Activated CD4-positive, CD25-positive, alpha-beta regulatory T cell treated with anti-CD3 and anti-CD28 coated beads, Interleukin-2, amount 50 U/mL, for 24 hours (primary cell): ENCODE measurements around the gene INIP.

Experiments
- ATAC-seq, 2 donors: fragments of 150-1000 bp; cut with Tn5 transposase; one replicate each; pipeline ENCODE4 v1.10.0; 2021; ENCODE audit warnings: mild to moderate bottlenecking in 1 of 2, moderate library complexity in 1 of 2

The INIP gene, protein sequence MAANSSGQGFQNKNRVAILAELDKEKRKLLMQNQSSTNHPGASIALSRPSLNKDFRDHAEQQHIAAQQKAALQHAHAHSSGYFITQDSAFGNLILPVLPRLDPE

DNA sequence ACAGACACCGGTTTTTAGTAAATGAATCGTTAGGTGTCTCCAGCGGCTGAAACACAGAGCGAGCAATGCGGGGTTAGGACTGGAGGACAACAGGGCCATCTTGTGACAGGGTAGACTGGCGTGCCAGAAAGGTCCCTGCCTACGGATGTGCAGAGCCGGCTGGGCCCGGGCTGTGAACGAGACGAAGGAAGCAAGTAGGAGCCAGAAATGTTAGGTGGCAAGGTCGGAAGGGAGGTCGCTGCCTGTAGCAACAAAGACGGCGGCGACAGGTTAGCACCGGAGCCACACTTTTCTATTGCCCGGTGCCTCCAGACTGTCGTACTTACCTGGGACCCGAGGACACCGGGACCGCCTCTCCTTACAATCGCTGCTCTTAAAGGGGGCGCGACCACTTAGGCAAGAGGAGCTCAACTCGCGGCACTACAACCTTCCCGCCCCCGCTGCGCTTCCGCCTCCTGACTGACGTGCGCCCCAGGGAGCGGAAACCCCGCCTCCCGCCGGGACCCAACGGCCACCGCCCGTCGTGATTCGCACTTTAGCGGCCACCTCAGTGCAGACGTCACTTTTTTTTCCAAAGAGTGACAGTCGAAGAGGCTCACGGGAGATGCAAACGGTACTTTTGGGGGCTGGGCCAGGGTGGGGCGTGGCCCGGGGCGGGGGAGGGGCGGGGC lies at the start of gene INIP:
INIP (minus strand) TSS at position 457 of the 671 bp plus-strand sequence. CDS start 1,632 bp downstream, outside the sequence.
- ATAC-seq = peak; percentile 95

DNA sequence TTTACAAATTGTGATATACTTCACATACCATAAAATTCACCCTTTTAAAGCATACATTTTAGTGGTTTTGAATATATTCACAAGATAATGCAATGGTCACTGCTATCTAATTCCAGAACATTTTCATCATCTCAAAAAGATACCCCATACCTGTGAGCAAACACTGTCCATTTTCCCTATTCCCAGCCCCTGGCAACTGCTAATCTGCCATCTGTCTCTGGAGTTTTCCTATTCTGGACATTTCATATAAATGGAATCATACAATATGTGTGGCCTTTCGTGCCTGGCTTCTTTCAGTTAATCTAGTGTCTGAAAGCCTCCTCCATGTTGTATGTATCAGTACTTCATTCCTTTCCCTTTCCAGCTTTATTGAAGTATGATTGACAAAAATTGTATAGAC lies 47.4 kb upstream of the INIP start:
- no peak for ATAC-seq

DNA sequence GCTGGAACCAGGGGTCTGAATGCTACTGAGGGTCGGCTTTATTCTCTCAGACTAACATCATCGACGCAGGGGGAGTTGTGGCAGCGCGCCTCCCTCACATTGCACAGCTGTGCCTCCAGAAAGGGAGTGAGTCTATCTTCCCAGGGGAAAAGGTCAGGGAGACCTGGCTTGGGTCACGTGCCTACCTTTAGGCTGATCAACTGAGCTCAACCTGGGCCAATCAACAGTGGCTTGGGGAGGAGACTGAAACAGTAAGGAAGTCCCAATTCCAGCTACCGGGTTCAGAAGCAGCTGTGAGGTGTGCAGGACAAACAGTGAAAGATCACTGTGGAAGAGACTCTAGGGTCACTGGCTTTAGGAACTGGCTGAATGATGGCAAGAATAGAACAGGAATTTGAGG lies 46.9 kb upstream of the INIP start:
- no peak for ATAC-seq

DNA sequence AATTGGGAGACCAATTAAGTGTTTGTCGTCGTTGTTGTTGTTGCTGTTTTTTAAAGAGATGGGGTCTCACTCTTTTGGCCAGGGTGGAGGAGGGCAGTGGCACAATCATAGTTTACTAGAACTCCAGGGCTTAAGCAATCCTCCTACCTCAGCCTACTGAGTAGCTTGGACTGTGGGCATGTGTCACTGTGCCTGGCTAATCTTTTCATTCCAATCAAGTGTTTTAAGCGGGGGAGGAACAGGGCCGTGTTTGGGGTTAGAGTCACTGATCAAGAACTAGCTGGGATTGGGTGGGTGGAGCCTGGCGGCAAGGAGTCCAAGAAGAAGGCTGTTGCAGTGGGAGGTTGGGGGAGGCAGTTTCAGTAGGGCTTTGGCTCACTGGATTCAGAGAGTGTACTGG lies 46.4 kb upstream of the INIP start:
- ATAC-seq = no peak

DNA sequence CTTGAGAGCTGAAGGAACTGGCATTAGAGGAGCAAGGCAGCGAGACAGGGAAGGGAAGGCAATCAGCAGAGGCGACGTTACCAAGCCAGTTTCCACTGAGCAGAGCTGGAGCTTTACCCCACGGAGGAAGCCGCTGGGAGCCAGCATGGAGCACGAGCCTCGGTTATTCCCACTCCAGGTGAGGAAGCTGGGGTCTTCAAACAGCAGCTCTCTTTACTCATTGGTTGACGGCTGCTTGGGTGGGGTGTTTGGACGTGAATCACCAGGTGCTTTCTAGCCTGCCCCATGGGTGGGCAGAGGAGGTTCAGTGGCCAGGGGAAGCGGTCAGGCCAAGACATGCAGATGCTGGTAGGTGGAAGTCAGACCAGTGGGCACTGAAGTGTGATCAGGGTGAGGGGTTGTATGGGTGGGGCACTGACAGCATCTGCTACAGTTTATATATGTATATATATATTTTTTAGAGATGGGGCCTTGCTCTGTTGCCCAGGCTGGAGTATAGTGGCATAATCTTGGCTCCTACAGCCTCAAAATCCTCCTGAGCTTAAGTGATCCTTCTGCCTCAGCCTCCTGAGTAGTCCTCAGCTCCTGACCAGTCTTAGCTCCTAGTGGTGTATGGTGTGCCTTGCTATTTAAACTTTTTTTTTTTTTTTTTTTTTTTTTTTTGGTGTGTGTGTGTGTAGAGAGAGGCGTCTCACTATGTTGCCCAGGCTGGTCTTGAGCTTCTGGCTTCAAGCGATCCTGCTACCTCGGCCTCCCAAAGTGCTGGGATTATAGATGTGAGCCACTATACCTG lies 45.0 kb upstream of the INIP start:
- no peak for ATAC-seq

DNA sequence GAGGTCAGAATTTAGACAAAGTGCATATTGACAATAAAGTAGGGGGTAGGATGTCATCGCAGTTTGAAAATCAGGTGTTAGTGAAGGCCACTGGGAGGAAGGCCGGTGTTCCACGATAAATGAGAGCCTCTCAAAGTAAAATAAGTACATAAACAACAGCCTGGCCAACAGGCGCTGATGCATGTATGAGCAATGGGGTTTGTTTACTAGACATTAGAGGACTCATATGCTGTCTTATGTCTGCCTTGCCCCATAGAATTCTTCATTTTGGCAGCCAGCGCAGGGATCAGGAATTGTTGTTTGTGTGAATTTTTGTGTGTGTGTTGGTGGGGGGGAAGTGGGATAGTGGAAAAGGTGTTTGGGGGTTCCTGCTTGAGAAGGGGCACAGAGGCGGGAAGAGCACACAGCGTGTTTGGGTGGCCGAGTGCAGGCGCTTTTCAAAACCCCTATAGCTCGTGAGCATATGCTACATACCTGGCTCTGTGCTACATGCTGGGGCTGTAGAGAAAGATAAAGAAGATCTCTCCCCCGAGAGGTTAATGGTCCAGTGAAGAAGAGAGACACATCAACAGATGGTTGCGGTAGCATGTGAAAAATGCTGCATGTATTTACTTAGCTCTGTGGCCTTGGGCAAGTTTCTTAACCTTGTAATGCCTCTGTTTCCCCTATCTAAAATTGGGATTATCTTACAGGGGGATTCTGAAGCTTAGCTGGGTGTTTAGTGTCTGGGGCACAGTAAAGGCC lies 44.2 kb upstream of the INIP start:
- no peak for ATAC-seq

DNA sequence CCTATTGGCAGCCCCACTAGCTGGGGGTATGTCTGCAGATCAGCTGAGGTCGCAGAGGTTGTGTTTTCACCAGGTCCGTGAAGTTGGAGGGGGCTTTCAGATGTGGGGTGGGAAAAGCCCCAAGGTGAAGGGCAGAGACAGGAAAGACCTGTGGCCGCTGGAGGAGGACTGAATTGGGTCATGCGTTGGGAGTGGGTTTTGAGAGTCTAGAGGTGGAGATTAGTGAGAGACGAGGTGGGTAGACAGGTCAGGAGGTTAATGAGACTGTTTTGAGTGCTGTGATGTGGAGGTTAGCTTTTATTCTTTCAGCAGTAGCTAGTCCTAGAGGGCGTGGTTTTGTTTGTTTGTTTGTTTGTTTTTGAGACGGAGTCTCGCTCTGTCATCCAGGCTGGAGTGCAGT lies 42.9 kb upstream of the INIP start:
- ATAC-seq = no peak

DNA sequence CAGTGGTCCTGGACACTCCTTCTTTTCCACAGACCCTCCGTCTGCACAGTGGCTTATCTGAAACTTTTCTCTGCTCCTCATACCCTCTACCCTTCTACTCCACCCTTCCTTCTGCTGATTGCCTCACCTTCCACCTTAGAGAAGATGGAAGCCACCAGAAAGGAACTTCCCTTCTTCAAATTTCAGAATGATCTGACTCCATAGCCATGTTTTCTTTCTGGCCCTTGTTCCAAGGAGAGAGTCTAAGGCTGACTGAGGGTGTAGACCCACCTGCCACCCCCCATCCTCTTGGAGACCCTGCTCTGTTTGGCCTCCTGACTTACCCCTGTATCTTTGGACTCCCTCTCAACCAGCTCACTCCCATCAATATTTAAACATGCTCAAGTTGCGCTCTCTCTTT lies 40.0 kb upstream of the INIP start:
- ATAC-seq = no peak

DNA sequence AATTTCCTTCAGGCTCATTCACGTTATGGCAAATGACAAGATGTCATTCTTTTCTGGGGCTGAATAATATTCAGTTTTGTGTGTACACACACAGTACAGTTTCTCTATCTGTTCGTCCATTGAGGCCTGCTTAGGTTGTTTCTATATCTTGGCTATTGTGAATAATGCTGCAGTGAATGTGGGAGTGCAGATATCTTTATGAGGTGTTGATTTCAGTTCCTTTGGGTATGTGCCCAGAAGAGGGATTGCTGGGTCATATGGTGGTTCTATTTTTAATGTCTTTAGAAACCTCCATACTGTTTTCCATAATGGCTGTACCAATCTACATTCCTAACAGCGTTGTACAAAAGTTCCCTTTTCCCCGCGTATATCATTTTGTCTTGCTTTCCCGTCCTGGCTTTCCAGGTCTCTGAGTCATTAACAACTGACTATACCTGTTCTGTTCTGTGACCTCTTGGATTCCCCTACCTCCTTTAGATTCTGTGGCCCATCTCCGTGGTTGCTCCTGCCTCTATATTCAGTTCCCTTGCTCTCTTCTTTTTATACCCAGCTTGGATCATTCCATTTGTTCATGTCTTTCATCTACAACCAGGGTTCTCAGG lies 39.5 kb upstream of the INIP start:
- ATAC-seq = no peak

DNA sequence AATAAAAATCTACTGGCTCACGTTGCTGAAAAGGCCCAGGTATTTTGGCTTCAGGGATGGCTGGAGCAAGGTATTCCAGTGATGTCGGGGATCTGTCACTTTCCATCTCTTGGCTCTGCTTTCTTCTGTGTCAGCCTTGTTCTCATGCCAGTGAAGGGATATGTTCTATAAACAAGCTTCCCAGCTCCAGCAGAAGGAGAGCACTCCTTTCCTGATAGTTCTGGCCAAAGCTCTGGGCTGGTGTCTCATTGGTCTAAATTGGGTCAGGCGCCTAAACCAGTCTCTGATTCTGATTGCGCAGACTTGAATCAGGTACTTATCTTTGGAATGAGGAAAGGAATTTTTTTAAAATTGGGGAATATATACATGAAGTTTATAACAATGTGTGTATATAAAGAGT lies 37.8 kb upstream of the INIP start:
- no peak for ATAC-seq

DNA sequence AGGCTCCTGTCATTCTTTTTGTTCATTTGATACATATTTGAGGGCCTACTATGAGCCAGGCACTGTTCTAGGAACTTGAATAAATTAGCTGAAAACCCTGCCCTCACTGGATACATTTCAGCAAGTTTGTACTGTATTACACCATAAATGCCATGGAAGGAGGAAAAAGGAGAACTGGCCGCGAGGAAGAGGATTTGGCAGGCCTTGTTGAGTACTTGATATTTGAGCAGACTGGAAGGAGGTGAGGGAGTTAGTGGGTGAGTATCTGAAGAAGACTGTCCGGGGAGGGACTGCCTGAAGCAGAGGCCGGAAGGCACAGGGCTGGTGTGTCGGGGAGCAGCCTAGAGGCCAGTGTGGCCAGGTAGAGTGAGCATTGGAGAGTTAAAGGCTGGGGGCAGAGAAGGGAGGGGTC lies 37.1 kb upstream of the INIP start:
- ATAC-seq = no peak

DNA sequence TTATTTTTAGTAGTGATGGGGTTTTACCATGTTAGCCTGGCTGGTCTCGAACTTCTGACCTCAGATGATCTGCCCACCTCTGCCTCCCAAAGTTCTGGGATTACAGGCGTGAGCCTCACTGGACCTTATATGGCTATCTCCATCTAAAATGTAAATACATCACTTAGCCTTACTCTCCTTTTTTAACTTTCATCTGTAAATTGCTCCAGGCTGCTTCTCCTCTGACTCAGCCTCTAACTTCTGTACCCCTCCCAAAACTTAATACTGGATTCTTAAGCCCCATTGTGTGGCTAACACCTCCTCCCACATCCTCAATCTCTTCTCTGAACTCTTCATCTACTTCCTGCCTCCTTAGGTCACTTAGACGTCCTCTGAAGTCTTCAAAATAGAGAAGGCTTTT lies 36.7 kb upstream of the INIP start:
- peak; percentile 70 to 72 for ATAC-seq

DNA sequence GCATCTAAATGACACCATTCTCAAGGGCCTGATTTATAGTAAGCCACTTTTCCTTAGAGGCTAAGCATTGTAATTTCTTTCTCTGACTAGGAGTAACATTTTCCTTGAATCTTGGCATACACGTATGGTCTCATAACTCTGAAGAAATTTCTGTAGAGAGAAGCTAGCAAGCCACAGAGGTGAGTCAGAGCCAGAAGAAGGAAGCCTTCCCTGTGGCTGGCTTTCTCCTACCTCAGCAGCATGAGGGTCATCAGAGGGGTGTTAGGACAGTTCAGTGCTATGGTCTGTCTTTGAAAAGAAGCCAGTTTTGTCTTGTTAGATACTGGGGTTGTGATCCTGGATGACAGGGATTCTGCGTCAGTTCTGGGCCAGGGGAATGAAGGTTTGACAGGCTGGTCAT lies 35.8 kb upstream of the INIP start:
- no peak for ATAC-seq

DNA sequence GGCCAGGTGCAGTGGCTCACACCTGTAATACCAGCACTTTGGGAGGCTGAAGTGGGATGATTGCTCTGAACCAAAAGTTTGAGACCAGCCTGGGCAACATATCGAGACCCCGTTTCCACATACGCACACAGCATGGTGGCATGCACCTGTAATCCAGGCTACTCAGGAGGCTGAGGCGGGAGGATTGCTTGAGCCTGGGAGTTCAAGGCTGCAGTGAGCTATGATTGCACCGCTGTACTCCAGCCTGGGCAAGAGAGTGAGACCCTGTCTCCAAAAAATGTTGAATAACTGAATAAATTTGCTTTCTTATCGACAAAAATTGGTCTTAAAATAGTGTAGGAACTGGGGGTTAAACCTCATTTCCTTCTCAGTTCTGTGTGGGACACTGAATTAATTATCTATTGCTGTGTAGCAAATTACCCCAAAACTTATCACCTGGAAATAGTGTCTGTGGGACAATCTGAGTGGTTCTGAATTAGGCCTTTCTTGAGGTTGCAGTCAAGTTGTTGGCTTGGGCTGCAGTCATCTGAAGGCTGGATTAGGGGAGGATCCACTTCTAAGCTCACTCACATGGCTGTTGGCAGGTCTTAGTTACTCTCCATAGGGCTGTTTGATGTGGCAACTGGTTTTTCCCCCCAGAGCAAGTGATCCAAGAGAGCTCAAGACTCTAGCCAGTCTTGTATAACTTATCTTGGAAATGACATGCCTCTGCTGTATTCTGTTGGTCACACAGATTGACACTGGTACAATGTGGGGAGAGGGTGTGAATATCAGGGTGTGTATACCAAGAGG lies 34.6 kb upstream of the INIP start:
- ATAC-seq = no peak

DNA sequence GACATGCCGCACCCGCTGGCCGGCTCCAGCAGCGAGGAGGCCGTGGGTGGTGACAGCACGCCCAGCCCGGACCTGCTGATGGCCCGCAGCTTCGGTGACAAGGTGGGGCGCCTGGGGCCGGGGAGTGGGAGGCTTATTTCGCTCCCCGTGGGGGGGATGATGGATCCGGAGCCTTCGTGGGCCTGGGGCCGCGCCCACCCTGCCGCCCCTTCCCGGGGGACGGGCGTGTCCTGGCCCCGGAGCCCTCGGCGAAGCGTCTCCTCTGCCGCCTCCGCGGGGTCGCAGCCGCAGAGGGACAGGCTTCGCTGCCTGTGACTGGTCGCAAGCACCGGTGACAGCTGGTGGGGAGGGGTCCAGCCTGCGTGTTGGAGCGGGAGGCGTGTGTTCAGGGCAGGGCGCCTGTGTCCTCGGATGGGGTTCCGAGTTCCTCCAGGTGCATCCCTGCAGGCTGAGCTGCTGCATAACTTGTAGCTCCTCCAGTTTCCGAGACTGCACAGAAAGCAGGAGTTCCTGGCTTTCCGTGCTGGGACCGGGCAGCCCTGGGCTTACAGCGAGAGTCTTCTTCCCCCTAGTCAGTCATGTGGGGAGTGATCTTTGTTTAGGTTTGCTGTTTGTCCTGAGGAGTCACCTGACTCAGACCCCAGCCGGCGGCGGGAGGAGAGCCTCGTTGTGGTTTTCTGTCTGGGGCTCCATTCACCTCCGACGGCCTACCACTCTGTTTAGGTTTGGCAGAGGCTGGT lies 33.3 kb upstream of the INIP start:
- peak; percentile 5 for ATAC-seq

DNA sequence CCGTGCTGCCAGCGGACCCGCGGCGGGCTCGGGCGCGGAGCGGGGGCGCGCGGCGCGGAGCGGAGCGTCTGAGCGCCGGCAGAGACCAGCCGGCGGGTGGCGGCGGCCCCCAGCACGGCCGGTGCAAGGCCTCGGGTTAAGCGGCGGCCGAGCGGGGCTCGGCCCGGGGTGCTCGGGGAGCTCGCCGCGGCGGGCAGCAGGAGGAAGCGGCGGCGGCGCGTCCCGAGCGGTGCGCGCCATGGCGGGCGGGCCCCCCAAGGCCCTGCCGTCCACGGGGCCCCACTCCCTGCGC lies 32.8 kb upstream of the INIP start:
- peak; percentile 11 to 27 for ATAC-seq

DNA sequence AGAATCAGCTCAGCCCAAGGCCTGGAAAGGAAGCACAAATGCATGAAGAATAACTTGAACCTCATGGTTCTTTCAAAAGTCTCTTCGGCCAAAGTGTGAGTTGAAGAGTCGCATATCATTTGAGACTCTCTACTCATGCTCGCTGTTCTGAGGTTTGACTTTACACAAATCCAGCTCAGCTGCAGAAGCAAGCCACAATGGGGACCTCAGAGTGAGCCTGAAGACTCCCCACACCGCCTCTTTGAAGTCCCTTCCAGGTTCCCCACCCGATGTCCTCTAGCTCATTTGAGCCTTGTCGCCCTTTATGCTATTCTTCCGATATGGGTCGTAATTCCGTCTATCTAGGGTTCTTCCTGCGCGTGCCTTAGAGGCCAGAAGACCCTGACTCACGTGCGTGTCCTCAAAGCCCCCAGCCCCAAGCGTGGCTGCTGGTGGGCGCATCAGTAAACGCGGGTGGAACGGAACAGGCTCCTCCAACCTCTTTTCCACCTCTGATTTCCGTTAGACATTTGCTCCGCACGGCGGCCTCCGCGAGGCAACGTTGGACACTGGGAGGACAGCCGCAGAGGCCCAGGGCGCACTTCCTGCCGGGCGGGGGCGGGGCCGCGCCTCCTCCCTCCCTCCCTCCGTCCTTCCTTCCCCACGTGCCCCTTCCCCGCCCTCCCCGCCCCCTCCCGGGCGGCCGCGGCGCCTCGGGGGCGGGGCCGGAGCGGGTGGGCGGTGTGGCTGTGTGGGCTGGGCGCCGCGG lies 32.3 kb upstream of the INIP start, which contains the start of gene SNX30:
SNX30 (plus strand) TSS at position 745 of the 748 bp plus-strand sequence. CDS start 242 bp downstream, outside the sequence.
- ATAC-seq = peak; percentile 62 to 68

DNA sequence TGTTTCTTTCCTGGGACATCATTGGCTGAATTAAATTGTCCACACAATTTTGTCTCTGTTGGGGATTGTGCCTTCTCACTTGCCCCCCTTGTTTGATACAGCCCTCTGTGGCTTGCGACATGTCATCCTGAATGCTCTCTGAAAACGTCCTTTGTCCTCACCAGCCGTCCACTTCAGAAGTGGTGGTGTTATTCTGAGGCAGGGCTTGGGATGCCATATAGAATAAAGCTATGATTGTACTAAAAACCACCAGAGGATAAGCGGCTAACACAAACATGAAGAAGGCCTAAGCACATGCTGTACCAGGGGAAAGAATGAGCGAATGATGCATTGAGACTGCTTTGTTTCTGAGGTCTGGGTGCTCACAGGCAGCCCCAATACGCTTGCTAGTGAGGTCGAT lies 29.2 kb upstream of the INIP start:
- no peak for ATAC-seq

DNA sequence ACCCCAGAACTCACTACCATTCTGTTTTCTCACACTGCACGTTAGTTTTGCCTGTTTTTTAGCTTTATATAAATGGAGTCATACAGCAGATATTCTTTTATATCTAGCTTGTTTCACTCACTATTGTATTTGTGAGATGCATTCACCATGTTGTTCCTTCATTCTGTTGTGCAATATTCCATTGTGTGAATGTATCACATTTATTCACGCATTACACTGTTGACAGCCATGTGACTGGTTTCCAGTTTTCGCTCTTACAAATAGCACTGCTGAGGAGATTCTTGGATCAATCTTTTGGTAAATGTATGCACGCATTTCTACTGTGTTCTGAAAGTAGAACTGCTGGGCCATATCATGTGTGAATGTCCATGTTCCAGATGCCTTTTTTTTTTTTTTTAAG lies 26.3 kb upstream of the INIP start:
- ATAC-seq = no peak

DNA sequence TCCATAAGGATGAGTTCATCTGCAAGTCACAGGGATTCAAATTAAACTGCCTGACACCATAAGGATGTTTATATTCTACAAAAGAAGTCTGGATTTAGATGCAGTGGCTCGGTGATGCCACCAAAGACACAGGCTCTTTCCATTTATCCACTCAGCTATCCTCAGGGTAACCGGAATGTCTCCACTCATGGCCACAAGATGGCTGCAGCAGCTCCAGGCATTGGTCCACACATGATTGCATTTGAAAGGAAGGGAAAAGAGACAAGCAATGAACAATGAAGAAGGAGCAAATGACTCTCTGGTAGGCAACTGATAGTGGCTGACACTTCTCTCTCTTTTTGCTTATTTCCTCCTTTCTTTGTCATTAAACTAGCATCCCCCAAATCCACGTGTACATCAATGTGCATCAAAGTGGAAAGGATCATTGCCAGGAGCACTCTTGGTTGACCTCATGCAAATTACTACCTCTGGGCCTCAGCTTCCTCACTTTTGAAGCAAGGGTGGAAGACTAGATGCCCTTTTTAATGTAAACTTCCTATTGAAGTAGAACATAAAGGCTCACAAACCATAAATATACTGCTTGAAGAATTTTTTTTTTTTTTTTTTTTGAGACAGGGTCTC lies 25.4 kb upstream of the INIP start:
- no peak for ATAC-seq
